Peyer's patch (tissue), 4 donors: ENCODE data around the gene ZCCHC12. TPM values are rescaled to one million over a fixed set of nuclear protein-coding genes. Genes with fewer than 3 reads are reported as not detected.

Experiments
- DNase-seq, 3 donors: peaks; one replicate each; pipeline ENCODE4 v3.0.0-alpha.2; 2017 to 2019
- H3K27ac ChIP-seq, 4 donors: fragments of 200-600 bp; sonication (generic); one replicate each; pipeline ENCODE4 v1.5.1; 2016 to 2019
- H3K27me3 ChIP-seq, 2 donors: fragments of 200-600 bp; sonication (generic); one replicate each; pipeline ENCODE4 v1.5.1; 2019
- H3K36me3 ChIP-seq, 3 donors: fragments of 200-600 bp; sonication (generic); one replicate each; pipeline ENCODE4 v1.5.1; 2016 to 2019
- H3K4me1 ChIP-seq, 4 donors: fragments of 200-600 bp; sonication (generic); one replicate each; pipeline ENCODE4 v1.5.1; 2016 to 2019
- H3K4me3 ChIP-seq, 4 donors: fragments of 200-600 bp; sonication (generic); 1 replicate in 3 of 4; 2 replicates in 1 of 4; pipeline ENCODE4 v1.5.1; 2016 to 2019; ENCODE audit warnings: mild to moderate bottlenecking in 1 of 4
- H3K9me3 ChIP-seq, 4 donors: fragments of 200-600 bp; sonication (generic); one replicate each; pipeline ENCODE4 v1.5.1; 2016 to 2019; ENCODE audit warnings: mild to moderate bottlenecking in 1 of 4
- CTCF ChIP-seq, 6 experiments: fragments of 450-650 bp in 4 of 6; fragments of 200-600 bp in 2 of 6; sonication (generic) in 1 of 6; IDR thresholded peaks; one replicate each; pipeline ENCODE4 v1.5.1; 2017 to 2019; ENCODE audit warnings: antibody characterized with exemption in 6 of 6, mild to moderate bottlenecking in 3 of 6, moderate library complexity in 1 of 6
- POLR2A ChIP-seq, 2 donors: fragments of 450-650 bp; IDR thresholded peaks; one replicate each; pipeline ENCODE4 v1.5.1; 2017; ENCODE audit warnings: antibody characterized with exemption in 2 of 2, mild to moderate bottlenecking in 2 of 2, moderate library complexity in 2 of 2
- total RNA-seq, 4 donors: library from RNA; depleted of rRNA; stranded (reverse); fragments of >200 nt; gene quantifications; one replicate each; pipeline ENCODE4 v1.1.0, GENCODE V29; 2016

ZCCHC12 gene
- total RNA-seq, 4 donors from 2014 or later, result not detected

GRCh38 chrX:118862979-118863378 lies 39.4 kb downstream of the ZCCHC12 start:
- Histone ChIP-seq H3K36me3 (no peaks in the 10 kb centered on the region), H3K27me3 (no peaks in the 10 kb centered on the region), H3K4me3 (no peak overlapping the region), H3K4me1 (no peaks in the 10 kb centered on the region), H3K9me3 (no peaks in the 10 kb centered on the region), H3K27ac (no peak overlapping the region)
- TF ChIP-seq POLR2A (IDR thresholded peaks at IDR 0.05) (no peak), CTCF (IDR thresholded peaks at IDR 0.05) (no peak)
- no peak for DNase-seq

- no peak overlapping the region for H3K27ac ChIP-seq
- no peak for TF ChIP-seq CTCF (IDR thresholded peaks at IDR 0.05)
- TF ChIP-seq POLR2A (IDR thresholded peaks at IDR 0.05), result no peak
- no peaks in the 10 kb centered on the region for H3K9me3 ChIP-seq
- no peaks in the 10 kb centered on the region for H3K36me3 ChIP-seq
- no peaks in the 10 kb centered on the region for H3K4me1 ChIP-seq
- no peak overlapping the region for H3K4me3 ChIP-seq
- H3K27me3 ChIP-seq, result no peaks in the 10 kb centered on the region
- no peak for DNase-seq
Observed at GRCh38 chrX:118864063-118864635, 40.5 kb downstream of the ZCCHC12 start.

GRCh38 chrX:118865231-118865630 lies 41.6 kb downstream of the ZCCHC12 start:
- H3K27ac ChIP-seq, result no peak overlapping the region
- no peak for DNase-seq
- no peaks in the 10 kb centered on the region for H3K36me3 ChIP-seq
- H3K27me3 ChIP-seq, result no peaks in the 10 kb centered on the region
- H3K4me3 ChIP-seq, result no peak overlapping the region
- H3K4me1 ChIP-seq, result no peaks in the 10 kb centered on the region
- TF ChIP-seq CTCF (IDR thresholded peaks at IDR 0.05) (no peak), POLR2A (IDR thresholded peaks at IDR 0.05) (no peak)
- H3K9me3 ChIP-seq, result no peaks in the 10 kb centered on the region

DNA sequence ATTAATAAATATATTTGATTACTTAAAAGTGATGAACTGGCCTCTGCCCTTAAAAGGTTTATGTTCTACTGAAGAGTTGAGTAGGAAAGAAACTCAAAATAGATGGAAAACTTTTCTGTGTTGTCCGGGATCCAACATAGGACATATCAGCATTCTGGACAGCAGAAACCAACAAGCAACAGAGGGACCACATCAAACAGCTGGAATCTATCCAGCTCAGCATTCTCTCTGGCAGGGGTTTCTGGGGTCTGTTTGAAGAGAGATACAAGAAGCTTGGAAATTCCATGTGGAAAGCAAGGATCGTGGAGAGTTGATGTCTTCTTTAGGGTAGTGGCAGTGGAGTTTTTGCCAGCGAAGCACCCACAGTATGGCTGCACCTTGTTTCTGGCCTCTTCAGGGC lies 43.6 kb downstream of the ZCCHC12 start:
- no peaks in the 10 kb centered on the region for H3K4me1 ChIP-seq
- H3K4me3 ChIP-seq, result no peak overlapping the region
- no peak for DNase-seq
- no peak overlapping the region for H3K27ac ChIP-seq
- no peaks in the 10 kb centered on the region for H3K36me3 ChIP-seq
- no peak for TF ChIP-seq CTCF (IDR thresholded peaks at IDR 0.05)
- no peak for TF ChIP-seq POLR2A (IDR thresholded peaks at IDR 0.05)
- H3K9me3 ChIP-seq, result no peaks in the 10 kb centered on the region
- H3K27me3 ChIP-seq, result no peaks in the 10 kb centered on the region

GRCh38 chrX:118872102-118872566 lies 48.5 kb downstream of the ZCCHC12 start:
- TF ChIP-seq CTCF (IDR thresholded peaks at IDR 0.05) (no peak), POLR2A (IDR thresholded peaks at IDR 0.05) (no peak)
- no peaks in the 10 kb centered on the region for H3K36me3 ChIP-seq
- no peak overlapping the region for H3K27ac ChIP-seq
- DNase-seq, result no peak
- no peak overlapping the region for H3K4me3 ChIP-seq
- H3K27me3 ChIP-seq, result no peaks in the 10 kb centered on the region
- no peaks in the 10 kb centered on the region for H3K9me3 ChIP-seq
- H3K4me1 ChIP-seq, result no peaks in the 10 kb centered on the region

Other genes starting within 250 kb of the ZCCHC12 start
- 10 to 100 TPM; 38.0 to 98.3 (median 63.0) TPM for gene IL13RA1, start 96.2 kb upstream of the ZCCHC12 start, total RNA-seq
- gene LONRF3, start 150.8 kb downstream of the ZCCHC12 start, total RNA-seq, result 10 to 100 TPM in 1 of 4 donors, 1 to 10 TPM in 3; 5.0 to 10.7 (median 6.6) TPM
- gene CT47C1, start 249.2 kb downstream of the ZCCHC12 start, total RNA-seq, result not detected